Activated CD4-positive, alpha-beta T cell treated with anti-CD3 and anti-CD28 coated beads for 36 hours (primary cell): ENCODE measurements around the gene FN1. TPM values are rescaled to one million over a fixed set of nuclear protein-coding genes. Genes with fewer than 3 reads are reported as not detected.
A peak's percentile ranks its signal among the peaks of the same experiment; 100 is the strongest.

Experiments used
- ATAC-seq: fragments of 200-7000 bp; cut with Tn5 transposase; one replicate; pipeline ENCODE4 v1.10.0; 2021; ENCODE audit warnings: mild to moderate bottlenecking, moderate library complexity
- CTCF ChIA-PET: fragments of 350-600 bp; sonication (Branson Sonifier 250); formaldehyde crosslinking; loops from one replicate; lab custom pipeline; 2021; ENCODE audit warnings: antibody characterized with exemption; lab: Charles Lee
- POLR2A ChIA-PET: fragments of 350-600 bp; sonication (Branson Sonifier 250); formaldehyde crosslinking; loops from one replicate; lab custom pipeline; 2021; ENCODE audit warnings: antibody characterized with exemption, inconsistent platforms; lab: Charles Lee
- DNase-seq: peaks from one replicate; pipeline ENCODE4 v3.0.0-alpha.2; 2020
- H3K27ac Mint-ChIP-seq: one replicate; pipeline ENCODE4 v1.8.0; 2021; ENCODE audit warnings: mixed read lengths
- H3K27me3 Mint-ChIP-seq: one replicate; pipeline ENCODE4 v1.8.0; 2021; ENCODE audit warnings: mixed read lengths
- H3K36me3 Mint-ChIP-seq: one replicate; pipeline ENCODE4 v1.8.0; 2021; ENCODE audit warnings: low read depth, mixed read lengths
- H3K4me1 Mint-ChIP-seq: one replicate; pipeline ENCODE4 v1.8.0; 2021; ENCODE audit warnings: mixed read lengths
- H3K4me3 Mint-ChIP-seq: one replicate; pipeline ENCODE4 v1.8.0; 2021; ENCODE audit warnings: mild to moderate bottlenecking, moderate library complexity, mixed read lengths
- H3K9me3 Mint-ChIP-seq: one replicate; pipeline ENCODE4 v1.8.0; 2021; ENCODE audit warnings: low read depth, mixed read lengths
- intact Hi-C, 2 experiments: fragments of 100-400 bp; cut with DNase I in 1 of 2; cut with micrococcal nuclease in 1 of 2; formaldehyde crosslinking; loops; one replicate each; pipeline versions ENCODE4 v1.14.2 to v1.15.1; 2022 to 2024; cut with DNase I, micrococcal nuclease
- total RNA-seq, 2 experiments: library from RNA; stranded (reverse); gene quantifications; one replicate each; pipeline ENCODE4 v1.2.3, GENCODE V29; 2021

Gene FN1
- total RNA-seq: under 1 TPM; 0.59 to 0.70 TPM

DNA sequence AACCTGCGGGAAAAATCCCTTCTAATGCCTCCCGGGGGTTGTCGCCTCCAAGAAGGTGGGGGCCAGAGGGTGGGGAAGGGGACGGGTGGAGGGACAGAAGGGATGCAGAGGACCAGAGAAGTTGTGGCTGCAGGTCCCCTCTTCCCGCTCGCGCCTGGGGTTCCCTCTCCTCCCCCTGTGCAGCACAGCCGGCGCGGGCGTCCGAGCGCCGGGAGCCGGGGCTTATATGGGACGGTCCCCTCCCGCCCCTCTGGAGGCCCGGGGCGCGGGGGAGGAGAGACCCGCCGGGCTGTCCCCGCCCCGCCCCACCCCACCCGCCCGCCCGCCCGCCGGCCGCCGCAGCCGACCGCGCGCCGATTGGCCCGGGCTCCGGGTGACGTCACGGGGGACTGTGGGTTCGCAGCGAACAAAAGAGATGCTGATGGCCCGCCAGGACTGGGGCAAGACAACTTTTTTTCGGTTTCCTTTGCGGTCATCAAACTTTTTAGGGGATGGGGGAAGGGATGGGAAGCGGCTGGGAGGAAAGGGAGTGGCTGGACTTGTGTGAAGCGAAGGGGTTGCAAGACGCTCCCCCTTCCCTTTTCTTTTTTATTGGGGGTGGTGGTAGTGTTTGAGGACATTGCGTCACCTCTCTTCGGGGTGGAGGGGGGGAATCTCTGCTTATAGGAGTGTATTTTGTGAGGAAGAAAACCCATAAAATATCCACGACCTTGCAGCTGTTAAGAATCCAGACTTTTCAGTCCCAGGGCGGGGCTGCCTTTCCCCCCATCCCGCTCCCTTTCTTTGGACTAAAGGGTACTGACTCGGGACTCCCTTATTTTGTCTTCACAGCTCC is at the start of gene FN1:
TSS of gene FN1 (minus strand) at position 199 of the 835 bp plus-strand sequence. CDS start 266 bp downstream, outside the sequence.
- CTCF ChIA-PET: interaction anchor here (0.7 to 1.4 kb wide), 3 partner anchors 16 to 100 kb away, joined by 3 to 5 read pairs (median 4); no protein-coding TSS in a partner anchor
- peak; percentile 77 for DNase-seq
- POLR2A ChIA-PET: no interaction called here

DNA sequence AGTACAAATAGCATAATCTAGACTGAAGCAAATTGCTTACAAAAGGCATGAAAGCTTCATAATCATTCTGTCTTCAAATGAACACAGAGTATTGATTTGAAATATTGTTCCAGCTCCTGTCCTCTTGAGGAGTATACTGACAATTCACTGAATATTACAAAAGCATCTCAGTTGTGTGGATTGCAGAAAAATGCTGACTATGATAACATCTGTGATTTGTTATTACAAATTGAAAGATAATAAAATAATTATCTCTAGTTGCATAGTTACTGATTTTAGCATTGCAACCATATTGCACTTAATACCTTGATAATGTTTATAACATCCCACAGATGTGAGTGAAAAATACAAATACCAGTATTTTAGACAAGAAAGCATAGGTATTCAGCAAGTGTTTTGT is 49.2 kb upstream of the FN1 start:
- Mint-ChIP-seq H3K4me3 (no peak overlapping the region), H3K9me3 (no peaks in the 10 kb centered on the region), H3K27me3 (peaks cover 10% of the 10 kb centered on the region), H3K36me3 (no peaks in the 10 kb centered on the region), H3K27ac (no peak overlapping the region), H3K4me1 (no peaks in the 10 kb centered on the region)
- ChIA-PET CTCF (no interaction called here), POLR2A (no interaction called here)
- intact Hi-C loops: no loop called here
- ATAC-seq (no peak), DNase-seq (no peak)

More for the DNA sequence above, at the start of gene FN1:
- no peak within 1 kb of the TSS for H3K27ac Mint-ChIP-seq
- peak; percentile 75 for ATAC-seq
- peaks cover 56% of the 10 kb centered on the region for H3K27me3 Mint-ChIP-seq
- no peaks in the 10 kb centered on the region for H3K36me3 Mint-ChIP-seq
- H3K9me3 Mint-ChIP-seq: no peaks in the 10 kb centered on the region
- H3K4me1 Mint-ChIP-seq: peaks cover 13% of the 10 kb centered on the region
- intact Hi-C loops: loop anchor here in 1 of 2 experiments (5.0 to 10.0 kb wide), 2 partner anchors 124 to 631 kb away; partner anchors contain the start of genes ATIC and BARD1
- H3K4me3 Mint-ChIP-seq: peak within 1 kb of the TSS; percentile 70

DNA sequence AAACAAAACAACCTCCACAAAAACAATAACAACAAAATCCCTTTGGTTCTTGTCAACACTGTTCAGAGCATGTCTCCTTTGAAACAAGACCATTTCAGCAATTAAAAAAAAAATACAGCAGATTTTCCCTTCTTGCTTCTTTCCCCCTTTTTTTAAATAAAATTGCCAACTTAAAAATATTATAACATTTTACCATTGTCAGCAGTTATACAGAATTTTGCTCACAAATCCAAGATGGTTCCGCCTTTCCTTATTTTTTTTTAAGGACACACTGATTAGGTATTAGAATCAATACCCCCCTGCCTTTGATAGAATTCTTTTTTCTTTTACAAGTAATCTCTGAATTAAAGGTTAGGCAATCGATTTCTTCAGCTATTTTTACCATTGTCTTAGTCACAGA is 48.7 kb upstream of the FN1 start:
- H3K27ac Mint-ChIP-seq: no peak overlapping the region
- H3K9me3 Mint-ChIP-seq: no peaks in the 10 kb centered on the region
- DNase-seq (no peak), ATAC-seq (no peak)
- no peak overlapping the region for H3K4me3 Mint-ChIP-seq
- peaks cover 10% of the 10 kb centered on the region for H3K27me3 Mint-ChIP-seq
- ChIA-PET CTCF (interaction anchor here (0.9 kb wide), 1 partner anchor 42 kb away, joined by 3 read pairs; no protein-coding TSS in a partner anchor), POLR2A (no interaction called here)
- H3K4me1 Mint-ChIP-seq: no peaks in the 10 kb centered on the region
- H3K36me3 Mint-ChIP-seq: no peaks in the 10 kb centered on the region
- intact Hi-C loops: no loop called here

DNA sequence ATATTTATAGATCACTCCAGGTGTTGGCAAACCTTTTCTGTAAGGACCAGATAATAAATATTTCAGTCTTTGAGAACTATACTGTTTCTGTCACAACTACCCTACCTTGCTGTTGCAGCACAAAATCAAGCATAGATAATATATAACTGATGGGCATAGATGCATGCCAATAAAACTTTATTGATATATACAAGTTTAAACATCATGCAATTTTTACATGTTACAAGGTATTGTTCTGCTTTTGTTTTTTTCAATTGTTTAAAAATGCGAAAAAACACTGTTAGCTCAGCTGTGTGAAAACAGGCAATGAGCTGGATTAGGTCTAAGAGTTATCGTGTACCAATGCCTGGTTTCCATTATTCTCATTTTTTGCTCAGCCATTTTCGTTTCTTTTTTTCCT is 47.6 kb upstream of the FN1 start:
- CTCF ChIA-PET: no interaction called here
- ATAC-seq (no peak), DNase-seq (no peak)
- Mint-ChIP-seq H3K36me3 (no peaks in the 10 kb centered on the region), H3K9me3 (no peaks in the 10 kb centered on the region), H3K27ac (no peak overlapping the region), H3K27me3 (peaks cover 6% of the 10 kb centered on the region), H3K4me3 (no peak overlapping the region), H3K4me1 (no peaks in the 10 kb centered on the region)
- intact Hi-C loops: no loop called here
- POLR2A ChIA-PET: no interaction called here

DNA sequence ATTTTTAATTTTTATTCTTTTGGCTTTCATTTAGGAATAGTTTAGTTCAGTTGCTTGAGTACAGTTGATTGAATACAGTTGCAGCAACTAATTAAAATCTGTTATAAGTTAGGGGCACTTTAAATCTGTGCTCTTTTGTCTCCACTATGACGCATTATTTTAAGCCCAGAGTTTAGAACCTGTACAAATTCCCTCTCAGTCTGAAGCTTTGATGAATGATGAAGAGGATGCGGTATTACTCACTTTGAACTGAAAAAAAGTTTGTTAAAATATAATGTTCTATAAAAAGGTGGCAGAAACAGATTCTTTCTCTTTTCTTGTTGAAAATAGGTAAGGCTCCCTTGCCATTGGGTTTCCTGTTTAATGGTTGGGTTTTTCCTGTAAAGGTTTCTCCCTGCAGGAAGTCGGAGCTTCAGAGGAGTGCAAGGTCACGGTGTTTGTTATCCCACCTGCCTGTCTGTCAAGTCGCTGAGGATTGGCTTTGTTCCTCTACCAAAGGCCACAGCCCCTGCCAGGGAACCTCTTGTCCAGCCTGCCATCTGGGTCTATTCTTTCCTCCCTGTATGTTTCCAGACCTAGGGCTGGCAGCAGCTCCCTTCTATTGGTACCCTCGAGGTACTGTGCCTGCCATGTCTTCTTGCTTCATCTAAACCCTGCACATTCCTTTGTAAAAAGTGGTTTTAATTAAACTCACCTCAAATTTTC is 43.8 kb upstream of the FN1 start:
- peaks cover 7% of the 10 kb centered on the region for H3K27me3 Mint-ChIP-seq

DNA sequence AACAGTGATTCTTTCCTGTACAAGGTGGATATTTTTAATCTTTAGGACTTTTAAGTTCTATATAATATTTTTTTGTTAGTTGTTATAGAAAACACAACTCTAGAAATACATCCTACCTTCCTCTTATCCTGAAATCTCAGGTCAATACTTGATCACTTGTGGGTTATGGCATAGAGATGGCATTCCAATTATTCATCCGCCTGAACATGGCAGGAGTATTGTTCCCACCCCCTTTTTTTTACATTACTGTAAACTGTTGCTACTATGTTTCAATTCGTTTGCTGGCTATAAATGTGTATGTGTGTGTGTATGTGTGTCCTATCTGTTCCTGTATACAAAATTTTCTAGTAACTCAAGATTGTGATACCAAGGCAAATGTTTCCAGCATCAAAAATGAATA is 43.3 kb upstream of the FN1 start:
- Mint-ChIP-seq H3K4me1 (no peaks in the 10 kb centered on the region), H3K36me3 (no peaks in the 10 kb centered on the region), H3K27ac (no peak overlapping the region), H3K9me3 (no peaks in the 10 kb centered on the region), H3K4me3 (no peak overlapping the region), H3K27me3 (peaks cover 7% of the 10 kb centered on the region)
- ChIA-PET POLR2A (no interaction called here), CTCF (interaction anchor here (1.3 kb wide), 1 partner anchor 26 kb away, joined by 4 read pairs; no protein-coding TSS in a partner anchor)
- ATAC-seq (no peak), DNase-seq (no peak)
- intact Hi-C loops: no loop called here

More for the DNA sequence above, 43.8 kb upstream of the FN1 start:
- H3K27ac Mint-ChIP-seq: no peak overlapping the region
- intact Hi-C loops: no loop called here
- ChIA-PET POLR2A (no interaction called here), CTCF (interaction anchor here (1.3 kb wide), 1 partner anchor 27 kb away, joined by 4 read pairs; no protein-coding TSS in a partner anchor)
- ATAC-seq: no peak
- no peaks in the 10 kb centered on the region for H3K36me3 Mint-ChIP-seq
- no peak for DNase-seq
- no peaks in the 10 kb centered on the region for H3K4me1 Mint-ChIP-seq
- H3K9me3 Mint-ChIP-seq: no peaks in the 10 kb centered on the region
- H3K4me3 Mint-ChIP-seq: no peak overlapping the region

DNA sequence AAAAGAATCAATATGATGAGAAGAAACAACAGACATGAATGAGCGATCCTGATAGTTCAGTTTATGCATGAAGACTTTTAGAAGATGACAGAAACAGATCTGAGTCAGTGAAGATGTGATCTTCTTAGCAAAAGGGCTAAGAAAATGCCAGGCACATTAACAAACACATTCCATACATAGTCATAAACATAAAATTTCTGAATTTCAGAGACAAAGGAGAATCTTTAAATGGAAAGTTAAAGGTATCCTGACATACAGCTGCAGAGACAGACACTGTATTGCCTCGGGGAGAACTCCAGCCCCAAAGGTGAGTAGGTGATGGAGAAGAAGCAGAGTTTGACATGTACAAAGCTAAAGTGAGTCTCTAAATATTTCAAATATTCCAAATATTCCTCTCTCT is 40.6 kb upstream of the FN1 start:
- H3K27ac Mint-ChIP-seq: no peak overlapping the region
- ChIA-PET POLR2A (no interaction called here), CTCF (no interaction called here)
- no peaks in the 10 kb centered on the region for H3K4me1 Mint-ChIP-seq
- H3K4me3 Mint-ChIP-seq: no peak overlapping the region
- intact Hi-C loops: no loop called here
- no peak for DNase-seq
- no peaks in the 10 kb centered on the region for H3K9me3 Mint-ChIP-seq
- peaks cover 7% of the 10 kb centered on the region for H3K27me3 Mint-ChIP-seq
- no peaks in the 10 kb centered on the region for H3K36me3 Mint-ChIP-seq
- no peak for ATAC-seq

DNA sequence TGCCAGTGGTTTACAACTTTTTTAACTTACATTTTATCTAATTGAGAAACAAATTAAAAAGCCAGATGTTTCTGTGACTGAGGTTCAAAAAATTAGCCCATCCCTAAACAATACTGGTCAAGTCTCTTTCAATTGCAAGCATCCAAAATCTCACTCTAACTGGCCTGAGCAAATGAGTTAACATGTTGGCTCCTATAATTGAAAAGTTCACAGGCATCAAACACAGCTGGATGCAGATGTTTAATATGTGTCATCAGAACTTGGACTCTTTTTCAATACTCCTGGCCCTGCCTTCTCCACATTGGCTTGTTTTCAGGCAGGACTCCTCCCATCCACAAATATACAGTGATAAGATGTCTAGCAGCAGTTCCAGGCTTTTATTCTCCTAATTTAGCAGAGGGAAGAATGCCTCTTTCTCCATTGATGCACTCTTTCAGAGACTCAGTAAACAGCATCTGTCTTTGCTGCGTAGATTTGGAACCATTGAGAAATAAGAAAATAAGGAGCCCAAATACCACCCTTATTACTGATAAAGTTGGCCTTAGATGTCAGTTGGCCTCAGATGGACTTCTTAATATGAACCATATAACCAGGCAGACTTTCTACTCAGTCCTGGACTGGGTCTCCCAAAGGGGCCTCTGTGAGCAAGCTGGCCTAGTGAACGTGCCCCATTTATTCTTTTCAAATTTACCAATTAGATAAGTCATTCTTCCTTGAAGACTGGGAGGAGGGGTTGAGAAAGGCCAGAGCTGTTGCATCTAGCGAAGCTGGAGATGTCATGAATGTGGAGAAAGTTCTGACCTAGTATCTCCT is 30.4 kb upstream of the FN1 start:
- intact Hi-C loops: no loop called here
- POLR2A ChIA-PET: no interaction called here

DNA sequence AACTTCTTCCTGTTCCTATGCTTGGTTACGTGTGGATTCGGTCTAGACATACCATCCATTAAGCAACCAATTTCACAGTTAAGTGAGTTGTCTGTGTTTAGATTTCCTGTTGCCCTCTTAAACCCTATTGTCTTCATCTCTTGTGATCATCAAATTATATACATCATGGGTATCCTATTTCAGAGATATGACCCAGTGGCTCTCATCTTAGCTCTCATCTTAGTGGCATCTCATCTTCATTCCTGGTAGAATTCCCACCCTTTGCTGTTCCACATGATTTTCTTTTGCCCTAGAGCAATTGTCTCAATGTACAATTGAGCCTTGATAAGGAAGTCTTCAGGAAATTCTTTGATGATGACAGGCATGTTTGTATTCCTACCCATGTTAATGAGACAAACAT is 29.4 kb upstream of the FN1 start:
- no peaks in the 10 kb centered on the region for H3K9me3 Mint-ChIP-seq
- intact Hi-C loops: no loop called here
- H3K36me3 Mint-ChIP-seq: no peaks in the 10 kb centered on the region
- ATAC-seq: no peak
- no peaks in the 10 kb centered on the region for H3K4me1 Mint-ChIP-seq
- DNase-seq: no peak
- no peak overlapping the region for H3K27ac Mint-ChIP-seq
- CTCF ChIA-PET: no interaction called here
- POLR2A ChIA-PET: no interaction called here
- no peak overlapping the region for H3K4me3 Mint-ChIP-seq
- H3K27me3 Mint-ChIP-seq: peaks cover 6% of the 10 kb centered on the region

More for the DNA sequence above, 30.4 kb upstream of the FN1 start:
- ATAC-seq: no peak
- Mint-ChIP-seq H3K27ac (no peak overlapping the region), H3K4me1 (no peaks in the 10 kb centered on the region), H3K9me3 (no peaks in the 10 kb centered on the region), H3K36me3 (no peaks in the 10 kb centered on the region), H3K4me3 (no peak overlapping the region), H3K27me3 (peaks cover 8% of the 10 kb centered on the region)
- DNase-seq: no peak
- CTCF ChIA-PET: no interaction called here

DNA sequence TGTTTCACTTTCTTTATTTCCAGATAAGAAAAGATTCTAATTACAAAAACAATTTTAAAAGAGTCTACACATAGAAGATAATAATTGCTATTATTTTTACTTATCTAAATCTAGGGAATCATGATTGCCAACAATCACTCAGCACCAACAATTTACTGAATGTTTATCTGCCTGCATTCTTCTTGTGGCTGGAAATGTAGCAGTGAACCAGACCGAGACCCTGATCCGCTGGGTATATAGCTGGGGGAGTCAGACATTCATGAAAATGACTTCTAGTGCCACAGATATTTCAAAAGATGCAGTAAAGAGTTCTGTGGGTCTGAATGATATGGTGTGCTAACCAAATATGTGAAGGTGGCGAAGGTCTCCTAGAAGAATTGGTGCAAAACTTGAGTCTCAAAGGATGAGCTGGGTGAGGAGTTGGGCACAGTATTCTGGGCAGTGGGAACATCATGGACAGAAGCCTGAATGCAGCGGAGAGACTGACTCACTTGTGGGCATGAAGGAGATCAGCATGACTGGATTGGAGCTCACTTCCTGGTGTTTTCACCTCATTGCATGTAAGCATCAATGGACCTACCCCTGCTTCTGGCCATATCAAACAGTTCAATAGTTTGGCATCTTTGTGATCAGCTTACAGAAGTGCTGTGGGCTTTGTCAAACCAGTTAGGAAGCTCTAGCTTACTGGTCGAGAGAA is 26.1 kb upstream of the FN1 start:
- Mint-ChIP-seq H3K4me1 (no peaks in the 10 kb centered on the region), H3K4me3 (no peak overlapping the region), H3K36me3 (no peaks in the 10 kb centered on the region), H3K27ac (no peak overlapping the region), H3K9me3 (no peaks in the 10 kb centered on the region), H3K27me3 (peaks cover 10% of the 10 kb centered on the region)
- POLR2A ChIA-PET: no interaction called here
- CTCF ChIA-PET: interaction anchor here (0.6 kb wide), 1 partner anchor 71 kb away, joined by 3 read pairs; no protein-coding TSS in a partner anchor
- ATAC-seq: no peak
- DNase-seq: no peak
- intact Hi-C loops: no loop called here
